Karpas-422 (cell line): Measurements from ENCODE around the gene POGLUT2. TPM values are rescaled to one million over a fixed set of nuclear protein-coding genes. Genes with fewer than 3 reads are reported as not detected.

Source experiments
- DNase-seq: peaks from one replicate; pipeline ENCODE4 v3.0.0-alpha.2; 2015
- H2AFZ ChIP-seq: fragments of 200-600 bp; sonication (generic); 2 replicates; pipeline ENCODE4 v1.6.1; 2014; ENCODE audit warnings: antibody characterized with exemption, low read length, mixed read lengths
- H3K27ac ChIP-seq: fragments of 200-600 bp; sonication (generic); 2 replicates; pipeline ENCODE4 v1.5.1; 2014; ENCODE audit warnings: mild to moderate bottlenecking, low read length, moderate library complexity
- H3K27me3 ChIP-seq: fragments of 200-600 bp; sonication (generic); 2 replicates; pipeline ENCODE4 v1.6.1; 2014; ENCODE audit warnings: low read length, mixed read lengths
- H3K36me3 ChIP-seq: fragments of 200-600 bp; sonication (generic); 2 replicates; pipeline ENCODE4 v1.6.1; 2014; ENCODE audit warnings: low read length, mixed read lengths; ENCODE audit not compliant: insufficient read depth
- H3K4me1 ChIP-seq: fragments of 200-600 bp; sonication (generic); 2 replicates; pipeline ENCODE4 v1.6.1; 2014; ENCODE audit warnings: mild to moderate bottlenecking, low read length, mixed read lengths
- H3K4me2 ChIP-seq: fragments of 200-600 bp; sonication (generic); 2 replicates; pipeline ENCODE4 v1.6.1; 2014; ENCODE audit warnings: low read length, low read depth, mild to moderate bottlenecking; ENCODE audit not compliant: poor library complexity, severe bottlenecking
- H3K4me3 ChIP-seq: fragments of 200-600 bp; sonication (generic); 2 replicates; pipeline ENCODE4 v1.5.1; 2014; ENCODE audit warnings: mild to moderate bottlenecking, antibody characterized with exemption, low read length, mixed read lengths
- H3K79me2 ChIP-seq: fragments of 200-600 bp; sonication (generic); 2 replicates; pipeline ENCODE4 v1.6.1; 2014; ENCODE audit warnings: mild to moderate bottlenecking, low read length, mixed read lengths
- H3K9ac ChIP-seq: fragments of 200-600 bp; sonication (generic); 2 replicates; pipeline ENCODE4 v1.6.0; 2014; ENCODE audit warnings: low read length
- H3K9me2 ChIP-seq: fragments of 200-600 bp; sonication (generic), shearing (Covaris generic); replicated peaks from 2 replicates; pipeline ENCODE4 v1.6.0; 2014; ENCODE audit warnings: mild to moderate bottlenecking, low read length, moderate library complexity; ENCODE audit not compliant: insufficient read depth
- H3K9me3 ChIP-seq: fragments of 300-700, 200-600 bp; sonication (generic); 2 replicates; pipeline ENCODE4 v1.6.1; 2014; ENCODE audit warnings: low read length, mixed read lengths
- H4K20me1 ChIP-seq: fragments of 200-600 bp; sonication (generic); 2 replicates; pipeline ENCODE4 v1.6.1; 2014; ENCODE audit warnings: mild to moderate bottlenecking, antibody characterized with exemption, low read length, low read depth; ENCODE audit not compliant: insufficient read depth
- total RNA-seq: library from RNA; depleted of rRNA; stranded (reverse); fragments of >200 nt; shearing (Covaris generic); gene quantifications from 2 replicates; pipeline ENCODE4 v1.2.3, GENCODE V29; 2014; ENCODE audit warnings: low replicate concordance

POGLUT2 gene
- total RNA-seq, 1 experiment from 2014 or later, result not detected

GRCh38 chr13:102769679-102770078, 29.1 kb downstream of the POGLUT2 start:
- no peak overlapping the region for H2AFZ ChIP-seq
- H3K9me3 ChIP-seq, result no peaks in the 10 kb centered on the region
- no peaks in the 10 kb centered on the region for H4K20me1 ChIP-seq
- H3K4me2 ChIP-seq, result no peak overlapping the region
- peaks cover 36% of the 10 kb centered on the region for H3K4me1 ChIP-seq
- H3K79me2 ChIP-seq, result peaks cover 32% of the 10 kb centered on the region
- H3K27ac ChIP-seq, result no peak overlapping the region
- no peak overlapping the region for H3K9ac ChIP-seq
- H3K36me3 ChIP-seq, result peaks cover 11% of the 10 kb centered on the region; the same call in 1 of the 2 replicates
- no peaks in the 10 kb centered on the region for H3K27me3 ChIP-seq
- no peaks in the 10 kb centered on the region for H3K9me2 ChIP-seq
- H3K4me3 ChIP-seq, result no peak overlapping the region
- DNase-seq, result no peak

GRCh38 chr13:102768909-102769308, 29.9 kb downstream of the POGLUT2 start:
- H3K4me2 ChIP-seq, result no peak overlapping the region
- H3K9me3 ChIP-seq, result no peaks in the 10 kb centered on the region
- no peaks in the 10 kb centered on the region for H3K9me2 ChIP-seq
- no peak overlapping the region for H3K4me3 ChIP-seq
- no peak overlapping the region for H3K9ac ChIP-seq
- no peaks in the 10 kb centered on the region for H3K27me3 ChIP-seq
- peaks cover 33% of the 10 kb centered on the region for H3K4me1 ChIP-seq
- DNase-seq, result no peak
- no peak overlapping the region for H2AFZ ChIP-seq
- peaks cover 32% of the 10 kb centered on the region for H3K79me2 ChIP-seq
- H3K27ac ChIP-seq, result no peak overlapping the region
- H3K36me3 ChIP-seq, result peaks cover 11% of the 10 kb centered on the region; the same call in 1 of the 2 replicates
- H4K20me1 ChIP-seq, result no peaks in the 10 kb centered on the region

- Histone ChIP-seq H3K4me2 (no peak overlapping the region), H3K79me2 (no peaks in the 10 kb centered on the region), H3K9me2 (no peaks in the 10 kb centered on the region), H2AFZ (no peak overlapping the region), H3K4me1 (no peaks in the 10 kb centered on the region), H3K36me3 (peaks cover 11% of the 10 kb centered on the region; the same call in 1 of the 2 replicates), H3K4me3 (no peak overlapping the region), H4K20me1 (no peaks in the 10 kb centered on the region), H3K27ac (no peak overlapping the region), H3K9me3 (no peaks in the 10 kb centered on the region), H3K27me3 (no peaks in the 10 kb centered on the region), H3K9ac (no peak overlapping the region)
- DNase-seq, result no peak
Observed at GRCh38 chr13:102763741-102764140, 35.0 kb downstream of the POGLUT2 start.

GRCh38 chr13:102761071-102761470, 37.7 kb downstream of the POGLUT2 start:
- H4K20me1 ChIP-seq, result no peaks in the 10 kb centered on the region
- no peak overlapping the region for H3K4me2 ChIP-seq
- no peaks in the 10 kb centered on the region for H3K9me3 ChIP-seq
- no peak overlapping the region for H3K4me3 ChIP-seq
- H3K4me1 ChIP-seq, result no peaks in the 10 kb centered on the region
- H3K79me2 ChIP-seq, result no peaks in the 10 kb centered on the region
- no peak overlapping the region for H3K27ac ChIP-seq
- H3K9me2 ChIP-seq, result no peaks in the 10 kb centered on the region
- H3K27me3 ChIP-seq, result no peaks in the 10 kb centered on the region
- DNase-seq, result no peak
- H3K36me3 ChIP-seq, result peaks cover 1% of the 10 kb centered on the region; the same call in 1 of the 2 replicates
- no peak overlapping the region for H3K9ac ChIP-seq
- no peak overlapping the region for H2AFZ ChIP-seq

- Histone ChIP-seq H3K36me3 (no peaks in the 10 kb centered on the region), H3K9ac (no peak overlapping the region), H4K20me1 (no peaks in the 10 kb centered on the region), H3K9me3 (no peaks in the 10 kb centered on the region), H3K27me3 (no peaks in the 10 kb centered on the region), H3K9me2 (no peaks in the 10 kb centered on the region), H3K4me3 (no peak overlapping the region), H3K79me2 (no peaks in the 10 kb centered on the region), H3K4me1 (no peaks in the 10 kb centered on the region), H3K4me2 (no peak overlapping the region), H3K27ac (no peak overlapping the region), H2AFZ (no peak overlapping the region)
- DNase-seq, result no peak
Observed at GRCh38 chr13:102758842-102759241, 39.9 kb downstream of the POGLUT2 start.

GRCh38 chr13:102757006-102757405, 41.8 kb downstream of the POGLUT2 start:
- Histone ChIP-seq H3K79me2 (no peaks in the 10 kb centered on the region), H3K27me3 (no peaks in the 10 kb centered on the region), H3K36me3 (no peaks in the 10 kb centered on the region), H3K4me3 (no peak overlapping the region), H3K4me1 (no peaks in the 10 kb centered on the region), H3K9me2 (peaks cover 3% of the 10 kb centered on the region; the same call in 1 of the 2 replicates), H3K27ac (no peak overlapping the region), H3K4me2 (no peak overlapping the region), H4K20me1 (no peaks in the 10 kb centered on the region), H3K9ac (no peak overlapping the region), H3K9me3 (no peaks in the 10 kb centered on the region), H2AFZ (no peak overlapping the region)
- no peak for DNase-seq

GRCh38 chr13:102751886-102752285, 46.9 kb downstream of the POGLUT2 start:
- Histone ChIP-seq H3K4me3 (no peak overlapping the region), H3K27me3 (no peaks in the 10 kb centered on the region), H3K79me2 (no peaks in the 10 kb centered on the region), H3K9me2 (peaks cover 3% of the 10 kb centered on the region; the same call in 1 of the 2 replicates), H3K4me1 (no peaks in the 10 kb centered on the region), H2AFZ (no peak overlapping the region), H4K20me1 (no peaks in the 10 kb centered on the region), H3K9ac (no peak overlapping the region), H3K36me3 (no peaks in the 10 kb centered on the region), H3K27ac (no peak overlapping the region), H3K4me2 (no peak overlapping the region), H3K9me3 (no peaks in the 10 kb centered on the region)
- no peak for DNase-seq

GRCh38 chr13:102742506-102742905, 56.3 kb downstream of the POGLUT2 start:
- Histone ChIP-seq H3K4me1 (no peaks in the 10 kb centered on the region), H3K4me3 (no peak overlapping the region), H2AFZ (no peak overlapping the region), H4K20me1 (no peaks in the 10 kb centered on the region), H3K9me3 (no peaks in the 10 kb centered on the region), H3K9ac (no peak overlapping the region), H3K79me2 (no peaks in the 10 kb centered on the region), H3K9me2 (no peaks in the 10 kb centered on the region), H3K27me3 (no peaks in the 10 kb centered on the region), H3K4me2 (no peak overlapping the region), H3K27ac (no peak overlapping the region), H3K36me3 (no peaks in the 10 kb centered on the region)
- no peak for DNase-seq

GRCh38 chr13:102742101-102742500, 56.7 kb downstream of the POGLUT2 start:
- Histone ChIP-seq H3K4me1 (no peaks in the 10 kb centered on the region), H3K36me3 (no peaks in the 10 kb centered on the region), H3K4me2 (no peak overlapping the region), H3K27me3 (no peaks in the 10 kb centered on the region), H4K20me1 (no peaks in the 10 kb centered on the region), H3K9ac (no peak overlapping the region), H3K4me3 (no peak overlapping the region), H3K27ac (no peak overlapping the region), H3K9me3 (no peaks in the 10 kb centered on the region), H3K79me2 (no peaks in the 10 kb centered on the region), H3K9me2 (no peaks in the 10 kb centered on the region), H2AFZ (no peak overlapping the region)
- DNase-seq, result no peak
